H1 (cell line): ENCODE data around the gene BMERB1. TPM values are rescaled to one million over a fixed set of nuclear protein-coding genes. Genes with fewer than 3 reads are reported as not detected.

Experiments used
- CTCF ChIA-PET: fragments of 300-600 bp; sonication (Branson Sonifier 250); formaldehyde crosslinking; loops from one replicate; lab custom pipeline; 2021; ENCODE audit not compliant: partially characterized antibody; lab: Charles Lee
- POLR2A ChIA-PET: fragments of 300-600 bp; sonication (Branson Sonifier 250); formaldehyde crosslinking; loops from one replicate; lab custom pipeline; 2021; ENCODE audit warnings: inconsistent platforms; ENCODE audit not compliant: partially characterized antibody; lab: Charles Lee
- DNase-seq, 2 experiments: peaks; one replicate each; pipeline versions ENCODE4 v3.0.0 to v3.0.0-alpha.2; 2010 to 2022; ENCODE audit warnings: low spot score in 2 of 2, low read depth in 1 of 2, mixed read lengths in 1 of 2
- FAIRE-seq: peaks from 2 replicates; lab custom pipeline; 2011; peaks lifted over from hg19 to GRCh38; lab: Jason Lieb, UNC
- H2AFZ ChIP-seq: 2 replicates; pipeline ENCODE4 v1.8.1; 2012; ENCODE audit warnings: low read length, inconsistent platforms
- H2AK5ac ChIP-seq: 2 replicates; pipeline ENCODE4 v1.6.1; 2013; ENCODE audit warnings: low read depth, low read length
- H2BK120ac ChIP-seq: replicated peaks from 2 replicates; pipeline ENCODE3; 2013; ENCODE audit warnings: low read depth, low read length, inconsistent platforms
- H2BK12ac ChIP-seq: 2 replicates; pipeline ENCODE4 v1.6.1; 2013; ENCODE audit warnings: low read depth, low read length
- H2BK15ac ChIP-seq: 2 replicates; pipeline ENCODE4 v1.6.1; 2013; ENCODE audit warnings: low read length
- H2BK20ac ChIP-seq: 2 replicates; pipeline ENCODE4 v1.6.1; 2013; ENCODE audit warnings: low read length
- H2BK5ac ChIP-seq: 2 replicates; pipeline ENCODE4 v1.6.1; 2013; ENCODE audit warnings: low read depth, low read length
- H3K14ac ChIP-seq: 2 replicates; pipeline ENCODE4 v1.6.1; 2013; ENCODE audit warnings: inconsistent platforms; ENCODE audit not compliant: insufficient read length
- H3K18ac ChIP-seq: 2 replicates; pipeline ENCODE4 v1.6.1; 2013; ENCODE audit warnings: low read length; ENCODE audit errors: extremely low read depth
- H3K23ac ChIP-seq: 2 replicates; pipeline ENCODE4 v1.6.1; 2013; ENCODE audit warnings: inconsistent platforms; ENCODE audit not compliant: insufficient read length
- H3K23me2 ChIP-seq: 2 replicates; pipeline ENCODE4 v1.6.1; 2013; ENCODE audit warnings: low read depth, low read length
- H3K27ac ChIP-seq: 2 replicates; pipeline ENCODE4 v1.6.1; 2011; ENCODE audit warnings: low read depth, low read length, inconsistent platforms
- H3K27me3 ChIP-seq, 4 experiments: replicated peaks in 1 of 4; 1 replicate in 1 of 4; 2 replicates in 3 of 4; pipeline versions ENCODE4 v1.6.1 to v1.8.1; 2011 to 2013; ENCODE audit warnings: low read length in 3 of 4, mild to moderate bottlenecking in 3 of 4, inconsistent platforms in 2 of 4, mixed read lengths in 2 of 4, moderate library complexity in 1 of 4; ENCODE audit not compliant: control insufficient read depth in 3 of 4, insufficient read depth in 3 of 4; ENCODE audit errors: extremely low read depth in 1 of 4
- H3K36me3 ChIP-seq, 4 experiments: 2 replicates each; pipeline versions ENCODE4 v1.6.1 to v1.8.1; 2011 to 2013; ENCODE audit warnings: mild to moderate bottlenecking in 4 of 4, low read length in 3 of 4, moderate library complexity in 2 of 4, control low read depth in 1 of 4, inconsistent platforms in 1 of 4; ENCODE audit not compliant: insufficient read depth in 4 of 4, control insufficient read depth in 2 of 4
- H3K4ac ChIP-seq: replicated peaks from 2 replicates; pipeline ENCODE3; 2013; ENCODE audit warnings: low read length, low read depth, mixed read lengths, inconsistent platforms; ENCODE audit not compliant: insufficient read length
- H3K4me1 ChIP-seq, 4 experiments: replicated peaks in 1 of 4; 1 replicate in 1 of 4; 2 replicates in 3 of 4; pipeline versions ENCODE4 v1.6.1 to v1.8.1; 2011 to 2013; ENCODE audit warnings: low read length in 3 of 4, inconsistent platforms in 2 of 4, mixed read lengths in 1 of 4; ENCODE audit not compliant: insufficient read depth in 4 of 4, control insufficient read depth in 3 of 4
- H3K4me2 ChIP-seq, 2 experiments: 2 replicates each; pipeline versions ENCODE4 v1.6.1 to v1.8.1; 2011 to 2013; ENCODE audit warnings: low read depth in 2 of 2, low read length in 2 of 2, control low read depth in 1 of 2, inconsistent platforms in 1 of 2, mild to moderate bottlenecking in 1 of 2; ENCODE audit not compliant: insufficient read depth in 1 of 2
- H3K4me3 ChIP-seq, 4 experiments: fragments of 200-600, 300-600 bp in 1 of 4; sonication (generic), shearing (Covaris generic), sonication (Bioruptor Twin) in 1 of 4; 2 replicates each; pipeline versions ENCODE4 v1.5.1 to v1.8.1; 2011 to 2016; ENCODE audit warnings: low read length in 4 of 4, low read depth in 3 of 4, control low read depth in 2 of 4, inconsistent platforms in 2 of 4, mild to moderate bottlenecking in 2 of 4, mixed read lengths in 1 of 4, moderate library complexity in 1 of 4; ENCODE audit not compliant: insufficient read depth in 2 of 4; ENCODE audit errors: extremely low read depth in 1 of 4
- H3K56ac ChIP-seq: replicated peaks from 2 replicates; pipeline ENCODE3; 2013; ENCODE audit warnings: low read depth, mild to moderate bottlenecking, mixed read lengths, low read length, inconsistent platforms; ENCODE audit not compliant: insufficient read length
- H3K79me1 ChIP-seq: 2 replicates; pipeline ENCODE4 v1.6.1; 2013; ENCODE audit warnings: low read depth, low read length, control low read depth
- H3K79me2 ChIP-seq, 2 experiments: 2 replicates each; pipeline versions ENCODE4 v1.6.1 to v1.8.1; 2012 to 2013; ENCODE audit warnings: low read length in 2 of 2, mild to moderate bottlenecking in 2 of 2, inconsistent platforms in 1 of 2; ENCODE audit not compliant: insufficient read depth in 2 of 2, control insufficient read depth in 1 of 2
- H3K9ac ChIP-seq, 4 experiments: replicated peaks in 1 of 4; 1 replicate in 1 of 4; 2 replicates in 3 of 4; pipeline versions ENCODE4 v1.6.1 to v1.8.1; 2011 to 2013; ENCODE audit warnings: low read depth in 3 of 4, low read length in 3 of 4, control low read depth in 2 of 4, mild to moderate bottlenecking in 2 of 4, moderate library complexity in 2 of 4, inconsistent platforms in 1 of 4; ENCODE audit errors: extremely low read depth in 1 of 4
- H3K9me3 ChIP-seq, 2 experiments: 2 replicates each; pipeline versions ENCODE4 v1.6.1 to v1.8.1; 2012 to 2013; ENCODE audit warnings: mild to moderate bottlenecking in 2 of 2, moderate library complexity in 2 of 2, control low read depth in 1 of 2, inconsistent platforms in 1 of 2, low read depth in 1 of 2, low read length in 1 of 2, mixed read lengths in 1 of 2; ENCODE audit not compliant: insufficient read depth in 2 of 2
- H4K20me1 ChIP-seq, 2 experiments: replicated peaks in 1 of 2; 2 replicates each; pipeline versions ENCODE3 to v1.8.1; 2011 to 2013; ENCODE audit warnings: inconsistent platforms in 2 of 2, low read length in 2 of 2, mild to moderate bottlenecking in 1 of 2; ENCODE audit not compliant: insufficient read depth in 2 of 2, control insufficient read depth in 1 of 2
- H4K5ac ChIP-seq: 2 replicates; pipeline ENCODE4 v1.6.1; 2013; ENCODE audit warnings: low read length, low read depth, mixed read lengths, inconsistent platforms; ENCODE audit not compliant: insufficient read length
- H4K8ac ChIP-seq: 2 replicates; pipeline ENCODE4 v1.8.0; 2013; ENCODE audit warnings: mild to moderate bottlenecking, moderate library complexity, low read length, inconsistent platforms; ENCODE audit not compliant: insufficient read depth; ENCODE audit errors: extremely low read depth
- H4K91ac ChIP-seq: replicated peaks from 2 replicates; pipeline ENCODE3; 2013; ENCODE audit warnings: low read length, mixed read lengths, inconsistent platforms; ENCODE audit not compliant: insufficient read length
- SRF ChIP-seq: IDR thresholded peaks from 2 replicates; pipeline ENCODE4 v1.6.1; 2011; ENCODE audit warnings: mild to moderate bottlenecking, low read depth, low read length, moderate library complexity
- WGBS, 2 experiments: shearing (Covaris generic) in 1 of 2; methylation state at CpG; one replicate each; pipeline versions ENCODE4 v1.1.6 to v1.1.7; 2013 to 2015; ENCODE audit warnings: low lambda C conversion rate in 2 of 2, mixed read lengths in 2 of 2, inconsistent platforms in 1 of 2, low coverage in 1 of 2, missing lambda C conversion rate in 1 of 2; ENCODE audit not compliant: insufficient replicate concordance in 2 of 2, insufficient coverage in 1 of 2, insufficient read length in 1 of 2; ENCODE audit errors: extremely low coverage in 1 of 2, missing lambda C conversion rate in 1 of 2; 5-methylcytosine and 5-hydroxymethylcytosine counted together
- polyA plus RNA-seq, 7 experiments: library from polyadenylated mRNA; depleted of rRNA in 3 of 7; stranded (reverse) in 5 of 7; unstranded in 2 of 7; fragments of >200 nt in 5 of 7; fragments of 200-250 nt in 2 of 7; gene quantifications; 1 replicate in 5 of 7; 2 replicates in 1 of 7; 4 replicates in 1 of 7; pipeline versions ENCODE4 v1.2.1 to v1.2.3, GENCODE V29; 2011 to 2013; ENCODE audit warnings: missing spikeins in 2 of 7, mixed read lengths in 2 of 7
- total RNA-seq: library from RNA; stranded (reverse); fragmentation: NEBNext Ultra II Directional; extraction: Animal tissue kit (Norgen Biotek cat#: 25700); gene quantifications from 2 replicates; pipeline ENCODE4 v1.2.1, GENCODE V29; 2021

Gene BMERB1
- total and polyA plus RNA-seq, 2 of the 8 experiments (the other 6 are each of a cell fraction or from before 2014, with no cell fraction given), result 23.5 to 27.1 TPM

DNA sequence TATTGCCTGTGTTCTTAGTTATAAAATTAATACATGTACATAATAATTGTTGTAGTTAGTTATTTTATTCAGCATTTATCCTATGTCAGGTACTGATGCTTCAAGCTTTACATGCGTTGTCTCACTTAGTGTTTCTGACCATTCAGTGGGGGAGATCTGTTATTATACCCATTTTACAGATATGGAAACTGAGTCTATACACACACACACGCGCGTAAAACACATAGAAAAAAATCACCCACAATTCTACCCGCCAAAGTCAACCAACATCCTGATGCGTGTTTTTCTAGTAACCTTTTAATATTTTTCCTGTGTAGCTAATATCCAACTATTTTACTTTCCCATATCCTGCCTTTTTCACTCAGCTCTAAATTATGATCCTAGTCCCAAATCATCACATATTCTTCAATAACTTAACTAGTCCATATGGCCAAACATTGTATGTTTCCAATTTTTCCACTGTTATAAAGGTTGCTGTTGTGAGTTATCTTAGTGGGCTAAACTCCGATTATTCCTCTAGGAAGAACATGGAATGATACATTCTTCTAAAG is 48.4 kb downstream of the BMERB1 start:
- ChIA-PET CTCF (interaction anchor here (1.1 to 1.3 kb wide), 2 partner anchors 24 to 38 kb away, joined by 3 read pairs; no protein-coding TSS in a partner anchor), POLR2A (no interaction called here)
- H3K9ac ChIP-seq, result no peak overlapping the region
- H3K79me1 ChIP-seq, result no peaks in the 10 kb centered on the region
- no peak overlapping the region for H4K91ac ChIP-seq
- H3K36me3 ChIP-seq, result no peaks in the 10 kb centered on the region
- 93% methylated on average over 7 of the region's 7 CpGs; no CpG with 5 or more reads in 1 of the 2 experiments for WGBS, 2 experiments
- no peak overlapping the region for H3K27ac ChIP-seq
- no peaks in the 10 kb centered on the region for H3K9me3 ChIP-seq
- H2AK5ac ChIP-seq, result no peak overlapping the region
- no peak overlapping the region for H3K4me2 ChIP-seq
- no peak overlapping the region for H4K8ac ChIP-seq
- H2BK20ac ChIP-seq, result no peak overlapping the region
- no peak overlapping the region for H3K18ac ChIP-seq
- no peak overlapping the region for H2BK120ac ChIP-seq
- no peak overlapping the region for H3K14ac ChIP-seq
- H2BK12ac ChIP-seq, result no peak overlapping the region
- H2AFZ ChIP-seq, result no peak overlapping the region
- DNase-seq (no peak), FAIRE-seq (no peak)
- H4K5ac ChIP-seq, result no peak overlapping the region
- H3K4me3 ChIP-seq, result no peak overlapping the region
- no peaks in the 10 kb centered on the region for H3K27me3 ChIP-seq
- H3K79me2 ChIP-seq, result no peaks in the 10 kb centered on the region
- H3K4me1 ChIP-seq, result peaks cover 0 to 3% (median 2%) of the 10 kb centered on the region in 4 experiments; a peak in 2 of 7 replicates
- no peaks in the 10 kb centered on the region for H3K23me2 ChIP-seq
- no peak overlapping the region for H2BK15ac ChIP-seq
- no peak overlapping the region for H3K4ac ChIP-seq
- no peaks in the 10 kb centered on the region for H4K20me1 ChIP-seq
- no peak overlapping the region for H3K23ac ChIP-seq
- H2BK5ac ChIP-seq, result no peak overlapping the region
- H3K56ac ChIP-seq, result no peak overlapping the region
- TF ChIP-seq SRF, result no peak
